HepG2 (cell line): ENCODE results near the gene EZH2. TPM values are rescaled to one million over a fixed set of nuclear protein-coding genes. Genes with fewer than 3 reads are reported as not detected.

Experiments used
- ATAC-seq: fragments of 200-7000 bp; cut with Tn5 transposase; 3 replicates; pipeline ENCODE4 v1.9.1; 2020; ENCODE audit warnings: mild to moderate bottlenecking, moderate library complexity
- BruUV-seq: library from RNA; stranded (reverse); fragments of 400-500 nt; replicated peaks from 2 replicates; lab custom pipeline; 2021; lab: Mats Ljungman, UMichigan
- CTCF ChIA-PET: fragments of 300-600 bp; formaldehyde crosslinking; extraction: SDS; loops from one replicate; lab custom pipeline; 2021; ENCODE audit warnings: low total read pairs, inconsistent platforms, low intra/inter-chr PET ratio; lab: Yijun Ruan, JAX
- POLR2A ChIA-PET: fragments of 350-600 bp; sonication (Branson Sonifier 250); formaldehyde crosslinking; loops from one replicate; lab custom pipeline; 2020; ENCODE audit warnings: antibody characterized with exemption, inconsistent platforms; lab: Yijun Ruan, JAX
- DNase-seq: peaks from one replicate; pipeline ENCODE4 v3.0.0-alpha.2; 2015; ENCODE audit warnings: low spot score
- FAIRE-seq: peaks from 3 replicates; lab custom pipeline; 2011; peaks lifted over from hg19 to GRCh38; lab: Jason Lieb, UNC
- H2AFZ ChIP-seq: one replicate; pipeline ENCODE4 v1.6.1; 2011; ENCODE audit warnings: low read length, inconsistent platforms
- H3K27ac ChIP-seq: fragments of 300-600 bp; 3 replicates; pipeline ENCODE4 v1.8.0; 2011; ENCODE audit warnings: mixed run types, mild to moderate bottlenecking, mixed read lengths, low read length, inconsistent platforms; ENCODE audit not compliant: insufficient read depth; ENCODE audit errors: extremely low read length
- H3K27me3 ChIP-seq, 2 experiments: fragments of 200-600 bp in 1 of 2; 2 replicates in 1 of 2; 3 replicates in 1 of 2; pipeline versions ENCODE4 v1.6.0 to v1.8.0; 2011; ENCODE audit warnings: low read length in 2 of 2, mild to moderate bottlenecking in 2 of 2, moderate library complexity in 2 of 2, inconsistent platforms in 1 of 2; ENCODE audit not compliant: insufficient read depth in 2 of 2, control insufficient read depth in 1 of 2
- H3K36me3 ChIP-seq, 2 experiments: fragments of 200-600 bp in 1 of 2; replicated peaks in 1 of 2; 2 replicates in 1 of 2; 3 replicates in 1 of 2; pipeline versions ENCODE4 v1.5.1 to v1.8.0; 2011; ENCODE audit warnings: low read length in 2 of 2, inconsistent platforms in 1 of 2; ENCODE audit not compliant: insufficient read depth in 2 of 2, control insufficient read depth in 1 of 2
- H3K4me1 ChIP-seq: 2 replicates; pipeline ENCODE4 v1.5.1; 2012; ENCODE audit warnings: low read length, inconsistent platforms; ENCODE audit not compliant: insufficient read depth
- H3K4me2 ChIP-seq: 2 replicates; pipeline ENCODE4 v1.6.0; 2011; ENCODE audit warnings: low read depth, low read length, inconsistent platforms
- H3K4me3 ChIP-seq, 3 experiments: fragments of 200-600 bp in 1 of 3; sonication (generic), shearing (Covaris generic) in 1 of 3; replicated peaks in 1 of 3; 2 replicates each; pipeline ENCODE4 v1.5.1; 2011 to 2016; ENCODE audit warnings: low read length in 3 of 3, inconsistent platforms in 2 of 3, low read depth in 2 of 3, mild to moderate bottlenecking in 2 of 3, control low read depth in 1 of 3, mixed read lengths in 1 of 3; ENCODE audit not compliant: insufficient read depth in 1 of 3
- H3K79me2 ChIP-seq: one replicate; pipeline ENCODE4 v1.6.1; 2011; ENCODE audit warnings: low read length, inconsistent platforms; ENCODE audit not compliant: insufficient read depth
- H3K9ac ChIP-seq: 2 replicates; pipeline ENCODE4 v1.6.0; 2011; ENCODE audit warnings: mild to moderate bottlenecking, low read depth, low read length, inconsistent platforms; ENCODE audit not compliant: insufficient read depth
- H3K9me3 ChIP-seq: 2 replicates; pipeline ENCODE4 v1.5.1; 2012; ENCODE audit warnings: mild to moderate bottlenecking, low read length
- H4K20me1 ChIP-seq: 2 replicates; pipeline ENCODE4 v1.6.0; 2011; ENCODE audit warnings: inconsistent platforms, mild to moderate bottlenecking, low read length, moderate library complexity; ENCODE audit not compliant: insufficient read depth
- CHD2 ChIP-seq: IDR thresholded peaks from 2 replicates; pipeline ENCODE4 v1.6.1; 2011; ENCODE audit warnings: low read depth, low read length, improper control_type of control experiment
- MEIS2 ChIP-seq: sonication (generic); formaldehyde crosslinking; IDR thresholded peaks from 2 replicates; pipeline ENCODE4 v1.9.0; 2021; ENCODE audit warnings: mild to moderate bottlenecking, missing genetic modification reagents
- NFYC ChIP-seq: IDR thresholded peaks from 2 replicates; pipeline ENCODE4 v1.6.1; 2016; ENCODE audit warnings: missing genetic modification reagents, missing compliant biosample characterization
- RBAK ChIP-seq: sonication (generic); formaldehyde crosslinking; IDR thresholded peaks from 2 replicates; pipeline ENCODE4 v1.5.1; 2020; ENCODE audit warnings: mild to moderate bottlenecking, missing genetic modification reagents
- TCF7 ChIP-seq: sonication (generic); IDR thresholded peaks from 2 replicates; pipeline ENCODE4 v1.6.1; 2016; ENCODE audit warnings: antibody characterized with exemption, low read depth
- ZNF124 ChIP-seq: sonication (generic); formaldehyde crosslinking; IDR thresholded peaks from 2 replicates; pipeline ENCODE4 v1.4.0; 2020; ENCODE audit warnings: missing genetic modification reagents
- ZNF432 ChIP-seq: sonication (generic); formaldehyde crosslinking; IDR thresholded peaks from 2 replicates; pipeline ENCODE4 v1.5.0; 2020; ENCODE audit warnings: missing genetic modification reagents, mild to moderate bottlenecking, borderline replicate concordance
- ZNF724P ChIP-seq: sonication (generic); formaldehyde crosslinking; IDR thresholded peaks from 2 replicates; pipeline ENCODE4 v1.8.0; 2022; ENCODE audit warnings: missing genetic modification reagents, borderline replicate concordance
- WGBS: methylation state at CpG from one replicate; pipeline ENCODE4 v1.1.6; 2017; ENCODE audit warnings: low lambda C conversion rate; 5-methylcytosine and 5-hydroxymethylcytosine counted together
- in situ Hi-C: cut with HindIII; loops from 2 replicates; pipeline ENCODE4 v1.10.0; 2017; ENCODE audit warnings: low pct_unique_long_range_greater_than_20kb; ENCODE audit not compliant: extremely low pct_ligation_motif_present
- intact Hi-C: fragments of 100-400 bp; cut with micrococcal nuclease; formaldehyde crosslinking; loops from one replicate; pipeline ENCODE4 v1.10.0; 2022; ENCODE audit not compliant: unreplicated experiment
- polyA plus RNA-seq, 8 experiments: library from polyadenylated mRNA; depleted of rRNA in 3 of 8; stranded (reverse) in 7 of 8; unstranded in 1 of 8; fragments of >200 nt; fragmentation: Illumina TruSeq in 4 of 8; extraction: Trizol in 4 of 8; gene quantifications; 2 replicates each; pipeline versions ENCODE4 v1.2.1 to v1.2.3, GENCODE V29; 2011 to 2016; ENCODE audit warnings: low read depth in 4 of 8, missing spikeins in 1 of 8, mixed read lengths in 1 of 8; ENCODE audit not compliant: insufficient read depth in 1 of 8
- total RNA-seq, 5 experiments: library from RNA; depleted of rRNA; stranded (reverse); fragments of >200 nt; fragmentation: Illumina TruSeq; extraction: Trizol; gene quantifications; 2 replicates each; pipeline ENCODE4 v1.2.3, GENCODE V29; 2016; ENCODE audit warnings: low read depth in 1 of 5

Gene EZH2
- total and polyA plus RNA-seq, 2 of the 13 experiments (the other 11 are each of a cell fraction or from before 2014, with no cell fraction given): 26.0 to 34.3 TPM

DNA sequence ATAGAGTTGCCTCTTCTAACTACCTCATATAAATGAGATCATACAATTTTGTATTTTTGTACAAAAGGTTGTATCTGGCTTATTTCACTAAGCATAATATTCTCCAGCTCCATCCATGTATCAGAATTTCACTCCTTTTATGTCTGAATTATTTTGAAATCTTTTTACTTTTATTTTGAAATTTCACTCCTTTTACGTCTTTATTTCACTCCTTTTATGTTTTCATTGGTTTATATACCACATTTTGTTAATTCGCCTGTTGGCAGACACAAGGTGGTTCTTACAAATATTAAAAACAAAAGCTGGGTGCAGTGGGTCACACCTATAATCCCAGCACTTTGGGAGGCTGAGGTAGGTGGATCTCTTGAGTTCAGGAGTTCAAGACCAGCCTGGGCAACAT, 5.8 kb downstream of the EZH2 start:
- H3K27me3 ChIP-seq: no peaks in the 10 kb centered on the region
- TF ChIP-seq TCF7 (no peak), MEIS2 (no peak), ZNF432 (CRISPR knock-in tag) (no peak), RBAK (CRISPR knock-in tag) (no peak)
- peaks cover 95% of the 10 kb centered on the region for H3K79me2 ChIP-seq
- peaks cover 41% of the 10 kb centered on the region for H3K4me1 ChIP-seq
- H3K9ac ChIP-seq: no peak overlapping the region
- no peak overlapping the region for H3K27ac ChIP-seq
- ATAC-seq (no peak), DNase-seq (no peak), FAIRE-seq (no peak)
- no peak overlapping the region for H2AFZ ChIP-seq
- POLR2A ChIA-PET: no interaction called here
- H3K36me3 ChIP-seq: no peaks in the 10 kb centered on the region
- CTCF ChIA-PET: no interaction called here
- H3K4me2 ChIP-seq: no peak overlapping the region
- peaks cover 3% of the 10 kb centered on the region; the same call in 1 of the 2 replicates for H4K20me1 ChIP-seq
- no TSS peak for BruUV-seq
- in situ Hi-C loops: no loop called here
- WGBS: 95% methylated on average over 2 of the region's 2 CpGs
- no peaks in the 10 kb centered on the region for H3K9me3 ChIP-seq
- intact Hi-C loops: no loop called here
- H3K4me3 ChIP-seq: no peak overlapping the region

DNA sequence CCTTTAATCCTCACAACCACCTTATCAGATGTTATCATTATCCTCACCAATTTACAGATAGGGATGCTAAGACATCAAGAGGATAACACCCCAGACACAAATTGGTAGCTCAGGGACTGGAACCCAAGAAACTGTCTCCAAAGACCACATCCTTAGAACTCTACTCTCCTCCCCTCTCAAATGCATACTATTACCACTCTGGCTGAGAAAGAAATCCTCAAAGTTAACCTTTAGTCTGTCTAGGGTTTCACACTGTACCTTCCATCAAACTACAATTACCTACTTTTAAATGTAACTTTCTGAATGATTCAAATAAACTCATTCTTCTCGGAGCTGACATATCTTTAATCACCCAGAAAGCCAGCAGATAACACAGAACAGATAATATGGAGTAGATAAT, 6.6 kb downstream of the EZH2 start:
- Histone ChIP-seq H3K79me2 (peaks cover 93% of the 10 kb centered on the region), H3K27me3 (no peaks in the 10 kb centered on the region), H3K36me3 (no peaks in the 10 kb centered on the region), H3K4me3 (no peak overlapping the region), H3K4me2 (no peak overlapping the region), H3K4me1 (peaks cover 39% of the 10 kb centered on the region), H2AFZ (no peak overlapping the region), H3K27ac (no peak overlapping the region), H3K9me3 (no peaks in the 10 kb centered on the region), H3K9ac (no peak overlapping the region)
- 95% methylated on average over 1 of the region's 1 CpG for WGBS
- BruUV-seq: no TSS peak
- ChIA-PET POLR2A (no interaction called here), CTCF (no interaction called here)
- in situ Hi-C loops (no loop called here), intact Hi-C loops (no loop called here)
- ATAC-seq (no peak), FAIRE-seq (no peak)
- TF ChIP-seq ZNF724P (CRISPR knock-in tag): no peak
- TF ChIP-seq CHD2: no peak
- TF ChIP-seq NFYC: no peak
- TF ChIP-seq ZNF124 (CRISPR knock-in tag): no peak
- TF ChIP-seq, all 625 proteins: peak for 0
- DNase-seq: no peak
- peaks cover 3% of the 10 kb centered on the region; the same call in 1 of the 2 replicates for H4K20me1 ChIP-seq
